ENCODE results near the gene C2orf92. TPM values are rescaled to one million over a fixed set of nuclear protein-coding genes. Genes with fewer than 3 reads are reported as not detected.

Gene C2orf92
- total and polyA plus RNA-seq, 2 donors (not counting 3 experiments of a cell fraction or from before 2014, with no cell fraction given): 1.8 to 7.9 TPM

- intact Hi-C loops (cut with micrococcal nuclease): no loop called here
- FAIRE-seq: no peak
- H3K9me3 ChIP-seq (replicated peaks; ENCODE audit: control insufficient read depth, insufficient read depth, low read length): no peaks in the 10 kb centered on the region
Measured at GRCh38 chr2:97714950-97715652, 45.6 kb downstream of the C2orf92 start.

More at GRCh38 chr2:97714950-97715652, 45.6 kb downstream of the C2orf92 start:
- no peak overlapping the region for H3K4me3 ChIP-seq (replicated peaks in 1 of 3; ENCODE audit: insufficient read depth in 1 of 3, low read depth in 1 of 3, low read length in 3 of 3)
- H3K27me3 ChIP-seq (ENCODE audit: control insufficient read depth in 2 of 2, insufficient read depth in 2 of 2, low read length in 2 of 2): no peaks in the 10 kb centered on the region
- H3K9me1 ChIP-seq (replicated peaks; ENCODE audit: control insufficient read depth, extremely low read depth, insufficient read depth, low read length): no peaks in the 10 kb centered on the region
- CTCF ChIA-PET: interaction anchor here (1.2 to 9.1 kb wide), 3 partner anchors 16 to 670 kb away, joined by 3 to 68 read pairs (median 5); no protein-coding TSS in a partner anchor
- no peak for DNase-seq (ENCODE audit: low read depth, low spot score)
- H3K4me2 ChIP-seq (ENCODE audit: insufficient read depth, low read length): no peak overlapping the region
- TF ChIP-seq POLR2AphosphoS5 (IDR thresholded peaks at IDR 0.05; ENCODE audit: insufficient read depth, low read depth, low read length) (no peak), FOS (IDR thresholded peaks at IDR 0.05; ENCODE audit: borderline replicate concordance, insufficient read depth, low read length) (no peak), EZH2 (IDR thresholded peaks at IDR 0.05; ENCODE audit: borderline replicate concordance, low read depth, low read length, severe bottlenecking) (no peak), CTCF (IDR thresholded peaks at IDR 0.05; ENCODE audit: extremely low read depth in 1 of 2, insufficient read depth in 1 of 2, low read depth in 1 of 2, low read length in 2 of 2) (no peak), POLR2A (IDR thresholded peaks at IDR 0.05; ENCODE audit: low read depth, low read length) (no peak), MAX (IDR thresholded peaks at IDR 0.05; ENCODE audit: insufficient read depth, insufficient read length) (no peak), JUN (IDR thresholded peaks at IDR 0.05; ENCODE audit: borderline replicate concordance, insufficient read depth, insufficient read length, low read depth) (no peak), MYC (IDR thresholded peaks at IDR 0.05; ENCODE audit: low read depth, low read length) (no peak), GATA2 (IDR thresholded peaks at IDR 0.05; ENCODE audit: insufficient read depth, insufficient read length, low read depth, low read length) (no peak)
- no peaks in the 10 kb centered on the region for H3K79me2 ChIP-seq (ENCODE audit: control insufficient read depth, insufficient read depth, low read length)
- no peaks in the 10 kb centered on the region for H4K20me1 ChIP-seq (replicated peaks; ENCODE audit: control insufficient read depth, extremely low read depth, insufficient read depth, low read length)
- no peak overlapping the region for H3K9ac ChIP-seq (replicated peaks; ENCODE audit: extremely low read depth, insufficient read depth, low read length)
- no peaks in the 10 kb centered on the region for H3K4me1 ChIP-seq (ENCODE audit: control insufficient read depth, extremely low read depth, insufficient read depth, low read length)
- no peak overlapping the region for H2AFZ ChIP-seq (ENCODE audit: low read depth, low read length)
- no peak overlapping the region for H3K27ac ChIP-seq (ENCODE audit: insufficient read depth, low read depth, low read length)
- POLR2A ChIA-PET: no interaction called here
- BruUV-seq (replicated peaks): no TSS peak
- dilution Hi-C loops (cut with MboI; ENCODE audit: extremely low pct_ligation_motif_present, low sequenced_read_pairs): no loop called here
- H3K36me3 ChIP-seq (ENCODE audit: control insufficient read depth in 2 of 2, extremely low read depth in 1 of 2, insufficient read depth in 2 of 2, low read length in 2 of 2): no peaks in the 10 kb centered on the region

Measured in endothelial cell of umbilical vein (primary cell).